ENCODE measurements around the gene CNTNAP3.
"Not testable (repeated sequence)": the region's sequence is repeated elsewhere in the genome, so short reads cannot be mapped to it uniquely, and the experiment has no call there.

The CNTNAP3 gene

DNA sequence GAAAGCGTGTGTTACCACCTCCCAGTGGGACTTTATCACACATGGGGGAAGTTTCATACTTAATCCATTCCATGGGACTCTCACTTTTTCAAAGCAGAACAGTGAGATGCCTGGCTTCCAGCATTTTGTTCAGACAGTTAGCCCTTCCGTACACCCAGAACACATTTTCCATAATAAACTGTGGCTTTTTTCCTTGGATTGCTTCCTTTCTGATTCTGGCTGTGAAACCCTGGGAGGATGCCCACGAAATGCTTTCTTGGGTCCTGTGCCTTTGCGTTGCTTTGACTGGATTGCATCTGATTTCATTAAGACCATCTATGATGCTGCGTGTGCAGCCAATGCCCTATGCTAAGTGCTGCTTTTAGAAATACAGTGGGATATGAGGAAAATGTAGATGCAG is 259.1 kb downstream of the CNTNAP3 start:
- DNase-seq (ENCODE audit: low read depth); H3K4me3 ChIP-seq (ENCODE audit: low read depth, low read length): not testable (repeated sequence)

- H3K4me3 ChIP-seq (ENCODE audit: low read depth, low read length); DNase-seq (ENCODE audit: low read depth): not testable (repeated sequence)
These were observed 259.8 kb downstream of the CNTNAP3 start for GRCh38 chr9:39028168-39028567.

- H3K4me3 ChIP-seq (ENCODE audit: low read depth, low read length); DNase-seq (ENCODE audit: low read depth): not testable (repeated sequence)
These were observed 261.9 kb downstream of the CNTNAP3 start for GRCh38 chr9:39025911-39026588.
